DMS153 treated with DMSO at 0.1 percent for 48 hours (cell line): ENCODE data around the gene FSTL4.
"Not testable (repeated sequence)": the region's sequence is repeated elsewhere in the genome, so short reads cannot be mapped to it uniquely, and the experiment has no call there.

Source experiments
- DNase-seq: peaks from one replicate; lab custom pipeline; 2025; ENCODE audit not compliant: unreplicated experiment; lab: John Stamatoyannopoulos, UW

The FSTL4 gene

DNA sequence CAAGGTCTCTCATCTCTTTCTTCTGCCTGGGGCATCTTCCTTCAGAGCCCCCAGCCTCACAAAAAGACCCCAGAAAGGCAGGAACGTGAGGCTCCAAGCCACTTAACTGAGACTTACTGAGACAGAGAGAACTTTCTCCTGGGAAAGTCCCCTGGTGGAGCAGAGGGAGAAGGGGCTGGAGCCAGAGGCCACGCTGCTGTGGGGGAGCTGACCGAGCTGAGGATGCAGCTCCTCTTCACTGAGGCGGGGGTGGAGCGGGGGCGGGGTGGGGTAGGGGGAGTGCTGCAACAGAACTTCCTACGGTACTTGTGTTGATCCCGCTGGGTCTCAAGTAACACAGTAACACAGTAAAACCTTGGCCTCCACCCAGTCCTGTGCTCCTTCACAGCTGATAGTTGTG, 204.0 kb downstream of the FSTL4 start:
- DNase-seq: no peak

GRCh38 chr5:133406977-133407632, 205.2 kb downstream of the FSTL4 start:
- no peak for DNase-seq

GRCh38 chr5:133406208-133406976, 205.9 kb downstream of the FSTL4 start:
- DNase-seq: no peak

DNA sequence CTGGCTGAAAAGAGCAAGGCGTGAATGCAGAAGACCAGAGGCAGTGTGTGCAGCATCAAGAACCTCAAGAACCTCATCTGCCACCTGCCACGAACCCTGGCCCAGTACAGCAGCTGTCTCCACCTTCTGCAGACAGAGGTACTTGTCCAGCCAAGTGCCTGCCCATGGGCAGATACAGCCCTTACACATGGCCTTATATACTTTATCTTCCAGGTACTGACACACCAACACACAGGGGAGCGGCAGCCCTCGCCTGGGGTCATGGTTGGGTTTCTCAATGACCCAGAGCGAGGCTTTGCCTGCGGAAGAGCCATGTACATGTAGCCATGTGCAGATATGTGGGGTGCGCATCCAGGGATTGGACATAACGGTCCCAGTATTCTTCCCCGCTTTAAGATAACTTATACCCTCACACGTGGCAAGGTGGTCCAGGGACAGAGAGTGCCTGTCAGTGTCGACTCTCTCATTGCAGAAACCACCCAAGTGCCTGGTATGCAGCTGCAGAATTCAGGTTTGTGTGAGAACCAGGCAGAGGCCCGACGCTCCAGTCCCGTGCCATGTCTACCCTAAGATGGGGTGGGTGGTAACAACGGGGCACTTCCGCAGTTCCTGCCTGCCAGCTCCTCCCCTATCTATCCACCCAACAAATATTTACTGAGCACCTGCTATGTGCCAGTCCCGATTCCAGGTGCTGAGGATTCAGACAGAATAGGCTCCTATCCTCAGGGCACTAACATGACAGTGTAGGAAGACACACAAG, 206.9 kb downstream of the FSTL4 start:
- DNase-seq: no peak

DNA sequence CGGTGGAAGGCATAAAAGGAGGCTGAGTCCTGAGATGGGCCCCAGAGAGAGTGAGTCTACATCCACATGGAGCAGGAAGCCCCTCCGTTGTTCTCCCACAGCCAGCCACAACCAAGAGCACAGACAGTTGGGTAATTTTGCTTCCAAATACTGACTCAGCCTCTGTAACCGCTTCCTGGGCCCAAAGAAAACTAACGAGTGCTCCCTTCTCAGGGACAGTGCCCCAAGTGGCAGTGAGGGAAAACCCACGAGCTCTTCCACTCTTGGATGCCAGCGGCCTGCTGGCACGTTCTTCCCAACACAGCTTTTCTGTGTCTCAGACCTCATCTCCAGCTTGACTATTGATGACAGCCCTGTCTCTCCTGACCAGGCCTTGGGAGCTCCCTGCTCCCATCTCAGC, 207.6 kb downstream of the FSTL4 start:
- DNase-seq: no peak

DNA sequence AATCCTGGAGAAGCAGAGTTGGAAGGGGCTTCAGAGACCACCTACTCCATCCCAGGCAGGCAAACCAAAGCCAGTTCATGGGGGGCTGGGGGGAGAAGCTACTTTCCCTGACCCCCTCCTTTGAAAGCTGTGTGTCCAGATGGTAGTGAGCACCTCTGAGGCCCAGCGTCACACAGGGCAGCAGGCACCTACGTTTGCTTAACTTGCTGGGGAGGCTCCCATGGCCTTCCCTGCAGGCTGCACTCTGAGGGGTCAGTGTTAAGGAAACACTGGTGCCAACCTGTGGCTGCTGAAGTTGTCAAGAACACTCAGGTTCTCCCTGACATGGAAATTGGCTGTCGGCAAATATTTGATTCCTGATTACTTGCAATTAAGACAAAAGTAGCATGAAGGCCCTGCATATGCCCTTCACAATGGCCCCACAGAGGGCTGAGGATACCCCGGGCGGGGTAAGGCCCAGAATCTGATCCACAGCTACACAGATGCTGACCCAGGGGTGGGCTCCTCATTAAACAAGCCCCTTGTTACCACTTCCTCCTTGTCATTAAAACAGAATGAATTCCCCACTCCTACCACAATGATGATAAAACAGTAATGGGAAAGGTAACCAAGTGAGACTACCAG, 208.5 kb downstream of the FSTL4 start:
- no peak for DNase-seq

GRCh38 chr5:133402775-133403174, 209.6 kb downstream of the FSTL4 start:
- no peak for DNase-seq

DNA sequence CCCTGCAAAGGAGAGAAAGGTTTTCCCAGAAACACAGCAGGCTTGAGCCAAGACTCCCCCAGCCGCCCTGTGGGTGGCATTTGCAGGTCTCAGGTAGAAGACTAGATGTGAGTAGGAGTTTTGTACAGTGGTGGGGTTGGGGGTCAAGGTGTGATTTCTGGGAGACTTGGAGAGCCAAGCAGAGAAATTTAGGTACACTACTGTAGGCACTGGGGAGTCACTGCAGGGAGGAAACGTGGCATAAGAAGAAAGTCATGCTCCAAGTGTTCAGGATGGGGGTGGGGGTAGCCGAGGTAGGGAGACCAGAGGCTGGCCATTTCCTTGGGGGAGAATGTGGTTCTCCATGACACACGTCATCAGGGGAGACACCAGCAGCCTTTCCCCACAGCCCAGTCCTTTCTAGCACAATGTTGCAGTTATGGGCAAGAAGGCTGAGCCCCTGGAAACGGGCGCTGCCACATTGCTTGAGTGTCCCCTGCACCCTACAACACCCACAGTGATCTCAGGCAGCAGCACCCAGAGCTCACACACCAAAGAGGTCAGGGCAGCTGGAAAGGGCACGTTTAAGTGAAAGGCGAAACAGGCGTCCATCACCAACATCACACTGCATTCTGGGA, 210.5 kb downstream of the FSTL4 start:
- DNase-seq: no peak

- DNase-seq: no peak
Observed at GRCh38 chr5:133400831-133401351, 211.4 kb downstream of the FSTL4 start.

- DNase-seq: no peak
Observed at GRCh38 chr5:133400120-133400519, 212.2 kb downstream of the FSTL4 start.

GRCh38 chr5:133399247-133399891, 213.0 kb downstream of the FSTL4 start:
- DNase-seq: no peak

DNA sequence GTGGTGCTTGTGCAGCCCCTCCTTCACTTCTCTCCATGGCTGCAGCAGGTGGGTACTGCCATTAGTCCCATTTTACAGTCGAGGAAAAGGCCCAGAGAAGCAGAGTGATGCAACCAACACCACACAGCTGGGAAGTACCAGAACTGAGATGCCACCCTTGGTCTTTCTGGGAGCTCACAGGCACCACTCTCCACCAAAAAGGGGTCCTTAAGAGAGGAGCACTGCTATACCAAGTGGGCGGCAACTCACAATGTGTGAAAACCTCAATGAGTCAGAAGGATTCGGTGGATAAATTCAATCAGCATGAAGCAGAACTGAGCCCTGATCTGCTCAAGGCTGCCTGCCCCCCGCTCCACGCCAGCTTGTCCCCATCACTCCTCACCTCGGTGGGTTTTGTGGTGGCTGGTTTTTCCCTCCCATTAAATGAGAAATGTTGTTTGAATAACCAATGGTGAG, 213.7 kb downstream of the FSTL4 start:
- no peak for DNase-seq

DNA sequence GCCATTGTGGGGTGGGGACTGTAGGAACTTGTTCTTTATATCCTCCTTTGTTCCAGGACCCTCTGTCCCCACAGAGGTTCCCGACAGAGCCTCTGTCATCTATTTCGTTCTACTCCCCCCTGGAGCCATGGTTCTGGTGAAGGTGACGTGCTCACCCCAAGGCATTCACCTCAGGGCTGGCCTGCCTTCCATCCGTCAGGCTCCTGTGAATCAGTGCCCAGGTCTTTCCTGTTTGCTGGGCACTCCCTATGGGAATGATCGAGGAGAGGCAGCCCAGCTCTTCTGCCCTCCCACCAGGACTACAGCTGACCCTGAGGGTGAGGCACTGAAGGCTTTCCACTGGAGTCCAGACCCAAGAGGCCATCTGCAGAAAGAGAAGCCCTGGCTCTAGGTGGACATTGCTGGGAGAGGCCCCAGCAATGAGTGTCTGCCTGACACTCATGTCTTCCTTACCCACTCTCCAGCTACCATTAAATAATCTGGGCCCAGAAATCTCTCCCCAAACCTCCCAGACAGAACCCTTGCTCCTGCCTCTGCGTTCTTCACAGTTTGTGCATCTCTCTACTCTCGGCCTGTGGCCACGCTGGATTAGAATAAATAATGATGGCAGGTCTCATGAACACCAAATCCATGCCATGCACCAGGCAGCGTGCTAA, 214.2 kb downstream of the FSTL4 start:
- no peak for DNase-seq

- no peak for DNase-seq
Observed at GRCh38 chr5:133397348-133397747, 215.0 kb downstream of the FSTL4 start.

DNA sequence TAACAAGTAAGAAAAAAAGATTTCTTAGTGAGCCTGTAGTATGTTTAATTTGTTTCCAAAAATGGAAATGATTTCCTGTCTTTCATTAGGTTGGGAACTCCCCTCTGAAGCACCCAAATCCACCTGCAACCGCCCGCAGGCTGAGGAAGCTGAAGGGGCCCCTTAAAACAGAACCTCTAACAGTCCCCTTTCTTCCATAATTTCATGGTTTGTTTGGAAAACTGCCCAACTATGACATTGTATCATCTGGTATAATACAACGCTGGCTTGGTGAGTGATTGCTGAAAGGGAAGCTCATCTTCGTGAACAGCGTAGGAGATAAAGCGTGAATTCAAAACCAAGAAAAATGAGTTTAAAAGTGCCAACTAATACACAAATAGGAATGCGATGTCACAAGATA, 215.5 kb downstream of the FSTL4 start:
- no peak for DNase-seq

- no peak for DNase-seq
Observed at GRCh38 chr5:133396187-133396741, 216.1 kb downstream of the FSTL4 start.

- not testable (repeated sequence) for DNase-seq
Observed at GRCh38 chr5:133395207-133395606, 217.1 kb downstream of the FSTL4 start.

DNA sequence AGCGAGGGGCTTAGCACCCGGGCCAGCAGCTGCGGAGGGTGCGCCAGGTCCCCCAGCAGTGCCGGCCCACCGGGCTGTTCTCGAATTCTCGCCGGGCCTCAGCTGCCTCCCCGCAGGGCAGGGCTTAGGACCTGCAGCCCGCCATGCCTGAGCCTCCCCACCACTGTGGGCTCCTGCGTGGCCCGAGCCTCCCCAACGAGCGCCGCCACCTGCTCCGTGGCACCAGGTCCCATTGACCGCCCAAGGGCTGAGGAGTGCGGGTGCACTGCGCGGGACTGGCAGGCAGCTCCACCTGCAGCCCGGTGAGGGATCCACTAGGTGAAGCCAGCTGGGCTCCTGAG, 217.9 kb downstream of the FSTL4 start:
- not testable (repeated sequence) for DNase-seq

- no peak for DNase-seq
Observed at GRCh38 chr5:133393776-133394476, 218.4 kb downstream of the FSTL4 start.
